ENCODE results near the gene TPM4.
"Not testable (repeated sequence)": the region's sequence is repeated elsewhere in the genome, so short reads cannot be mapped to it uniquely, and the experiment has no call there.

Gene TPM4

GRCh38 chr19:16076154-16076957 lies at the start of gene TPM4:
Gene TPM4, plus strand, starts transcription at chr19:16076495. Its CDS starts 71 bp downstream, at chr19:16076566.
- DNase-seq = peak; percentile 83

GRCh38 chr19:16026756-16027155 lies 49.5 kb upstream of the TPM4 start:
- no peak for DNase-seq

- no peak for DNase-seq
Measured at GRCh38 chr19:16027528-16027927, 48.8 kb upstream of the TPM4 start.

DNA sequence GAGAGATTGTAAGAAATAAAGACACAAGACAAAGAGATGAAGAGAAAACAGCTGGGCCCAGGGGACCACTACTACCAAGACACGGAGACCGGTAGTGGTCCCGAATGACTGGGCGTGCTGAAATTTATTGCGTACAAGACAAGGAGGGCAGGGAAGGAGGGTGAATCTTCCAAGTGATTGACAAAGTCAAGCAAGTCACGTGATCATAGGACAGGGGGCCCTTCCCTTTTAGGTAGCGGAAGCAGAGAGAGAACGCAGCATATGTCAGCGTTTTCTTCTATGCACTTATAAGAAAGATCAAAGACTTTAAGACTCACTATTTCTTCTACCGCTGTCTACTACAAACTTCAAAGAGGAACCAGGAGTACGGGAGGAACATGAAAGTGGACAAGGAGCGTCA lies 46.1 kb upstream of the TPM4 start:
- DNase-seq = not testable (repeated sequence)

DNA sequence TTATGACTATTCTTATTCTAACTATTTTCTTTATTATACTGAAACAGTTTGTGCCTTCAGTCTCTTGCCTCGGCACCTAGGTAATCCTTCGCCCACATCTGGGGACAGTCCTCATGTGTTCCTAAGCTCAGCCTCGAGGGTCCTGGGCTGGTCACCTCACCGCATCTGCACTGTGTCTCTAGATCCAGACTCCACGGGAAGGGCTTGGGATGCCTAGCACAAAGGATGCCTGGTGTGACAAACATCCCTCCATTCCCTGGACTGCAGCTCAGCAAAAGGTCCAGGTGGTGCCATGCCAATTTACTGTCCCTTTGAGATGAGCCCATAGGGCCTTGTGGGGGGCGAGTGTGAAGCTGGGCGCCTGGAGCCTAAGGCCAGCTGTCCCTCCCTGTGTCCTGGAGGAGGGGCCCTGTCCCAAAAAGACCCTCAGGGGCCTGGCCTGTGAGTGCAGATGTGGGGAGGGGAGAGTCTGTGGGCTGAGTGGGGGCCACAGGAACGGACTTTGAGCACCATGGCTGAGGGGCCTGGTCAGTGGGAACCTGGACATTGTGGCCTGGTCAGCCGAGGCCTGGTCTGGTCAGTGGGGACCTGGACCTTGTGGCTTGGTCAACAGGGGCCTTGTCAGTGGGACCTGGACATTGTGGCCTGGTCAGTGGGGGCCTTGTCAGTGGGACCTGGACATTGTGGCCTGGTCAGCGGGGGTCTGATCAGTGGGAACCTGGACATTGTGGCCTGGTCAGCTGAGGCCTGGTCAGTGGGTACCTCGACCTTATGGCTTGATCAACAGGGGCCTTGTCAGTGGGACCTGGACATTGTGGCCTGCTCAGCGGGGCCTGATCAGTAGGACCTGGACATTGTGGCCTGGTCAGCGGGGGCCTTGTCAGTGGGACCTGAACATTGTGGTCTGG lies 45.1 kb upstream of the TPM4 start:
- no peak for DNase-seq

DNA sequence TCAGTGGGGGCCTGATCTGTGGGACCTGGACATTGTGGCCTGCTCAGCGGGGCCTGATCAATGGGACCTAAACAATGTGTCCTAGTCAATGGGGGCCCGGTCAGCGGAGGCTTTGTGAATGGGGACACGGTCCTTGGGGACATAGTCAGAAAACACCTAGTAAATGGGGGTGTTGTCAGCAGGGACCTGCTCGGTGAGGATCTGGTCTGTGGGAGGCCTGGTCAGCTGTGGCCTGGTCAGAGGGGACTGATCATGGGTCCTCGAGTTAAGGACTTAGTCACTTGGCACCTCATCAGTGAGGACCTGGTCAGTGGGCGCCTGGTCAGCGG lies 44.5 kb upstream of the TPM4 start:
- no peak for DNase-seq

DNA sequence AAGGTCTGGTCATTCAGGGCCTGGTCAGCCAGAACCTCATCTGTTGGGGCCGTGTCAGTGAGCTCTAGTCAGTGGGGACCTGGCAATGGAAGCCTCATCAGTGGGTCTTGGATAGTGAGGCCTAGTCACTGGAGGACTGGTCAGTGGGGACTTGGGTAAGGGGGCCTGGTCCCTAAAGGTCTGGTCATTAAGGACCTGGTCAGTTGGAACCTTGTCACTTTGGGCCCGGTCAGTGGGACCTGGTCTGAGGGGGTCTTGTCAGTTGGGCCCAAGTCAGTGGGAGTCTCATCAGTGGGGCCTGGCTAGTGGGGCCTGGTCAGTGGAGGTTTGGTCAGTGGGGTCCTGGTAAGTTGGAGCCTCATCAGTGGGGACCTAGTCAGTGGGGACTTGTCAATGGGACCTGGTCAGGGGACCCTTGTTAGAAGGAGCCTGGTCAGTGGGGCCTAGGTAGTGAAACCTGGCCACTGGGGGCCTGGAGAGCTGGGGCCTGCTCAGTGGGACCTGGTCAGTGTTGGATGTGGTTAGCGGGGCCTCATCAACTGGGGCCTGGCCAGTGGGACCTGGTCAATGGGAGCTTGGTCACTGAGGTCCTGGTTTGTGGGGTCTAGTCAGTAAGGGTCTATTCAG lies 43.7 kb upstream of the TPM4 start:
- no peak for DNase-seq

DNA sequence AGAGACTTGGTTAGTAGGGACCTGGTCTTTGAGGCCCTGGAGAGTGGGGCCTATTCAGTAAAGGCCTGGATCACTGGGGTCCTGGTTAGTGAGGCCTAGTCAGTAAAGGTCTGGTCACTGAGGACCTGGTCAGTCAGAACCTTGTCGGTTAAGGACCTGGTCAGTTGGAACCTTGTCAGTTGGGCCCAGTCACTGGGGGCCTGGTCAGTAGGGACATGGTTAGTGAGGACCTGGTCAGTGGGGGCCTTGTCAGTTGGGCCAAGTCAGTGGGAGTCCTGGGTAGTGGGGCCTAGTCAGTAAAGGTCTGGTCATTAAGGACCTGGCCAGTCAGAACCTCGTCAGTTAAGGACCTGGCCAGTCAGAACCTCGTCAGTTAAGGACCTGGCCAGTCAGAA lies 43.2 kb upstream of the TPM4 start:
- DNase-seq = no peak

- DNase-seq = no peak
Measured at GRCh38 chr19:16033721-16034120, 42.6 kb upstream of the TPM4 start.

DNA sequence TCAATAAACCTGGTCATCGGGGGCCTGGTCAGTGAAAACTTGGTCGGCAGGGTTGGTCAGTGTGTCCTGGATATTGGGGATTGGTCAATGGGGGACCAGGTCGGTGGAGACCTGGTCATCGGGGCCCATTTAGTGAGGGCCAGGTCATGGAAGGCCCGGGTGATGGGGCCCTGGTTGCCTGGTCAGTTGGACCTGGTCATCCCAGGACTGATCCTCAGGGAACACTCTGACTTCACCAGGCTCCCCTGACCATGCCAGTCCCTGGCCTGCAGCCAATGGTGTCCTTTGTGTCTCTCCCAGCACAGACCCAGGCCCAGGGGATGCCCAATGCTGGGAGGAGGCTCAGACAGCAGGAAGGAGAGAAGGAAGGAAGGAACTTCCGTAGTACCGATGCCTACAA lies 42.1 kb upstream of the TPM4 start:
- no peak for DNase-seq

GRCh38 chr19:16034958-16035560 lies 41.2 kb upstream of the TPM4 start:
- DNase-seq = no peak

DNA sequence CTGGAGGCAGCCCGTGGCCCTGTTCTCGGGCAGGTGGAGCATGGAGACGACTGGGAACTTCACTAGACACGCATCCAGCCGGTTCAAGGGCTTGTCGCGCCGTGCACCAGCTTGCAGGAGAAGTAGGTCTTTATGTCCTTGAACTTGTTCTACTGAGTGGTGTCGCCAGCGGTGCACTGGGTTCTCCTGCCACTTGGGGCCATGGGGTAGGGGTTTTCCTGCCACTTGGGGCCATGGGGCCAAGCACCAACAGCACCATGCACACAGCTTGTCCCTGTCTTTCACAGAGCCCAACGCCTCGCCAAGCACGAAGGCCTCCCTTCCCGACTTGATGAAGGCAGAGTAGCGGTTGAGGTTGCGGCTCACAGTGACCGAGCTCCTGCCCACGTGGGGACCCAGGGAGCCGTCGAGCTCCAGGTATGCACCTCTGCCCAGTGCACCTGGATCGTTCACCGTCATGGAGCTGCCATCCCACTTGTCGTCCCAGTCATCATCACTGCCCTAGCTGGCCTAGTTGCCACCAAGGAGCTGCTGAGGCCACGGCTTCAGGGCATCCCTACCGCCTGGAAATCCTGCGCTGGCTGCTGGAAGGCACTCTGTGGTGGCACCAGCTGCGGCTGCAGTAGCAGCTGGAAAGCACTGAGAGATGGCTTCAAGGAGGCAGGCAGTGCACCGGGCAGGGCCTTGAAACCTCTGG lies 40.5 kb upstream of the TPM4 start:
- no peak for DNase-seq

GRCh38 chr19:16036397-16036925 lies 39.8 kb upstream of the TPM4 start:
- no peak for DNase-seq

- DNase-seq = no peak
Measured at GRCh38 chr19:16036941-16037340, 39.4 kb upstream of the TPM4 start.

DNA sequence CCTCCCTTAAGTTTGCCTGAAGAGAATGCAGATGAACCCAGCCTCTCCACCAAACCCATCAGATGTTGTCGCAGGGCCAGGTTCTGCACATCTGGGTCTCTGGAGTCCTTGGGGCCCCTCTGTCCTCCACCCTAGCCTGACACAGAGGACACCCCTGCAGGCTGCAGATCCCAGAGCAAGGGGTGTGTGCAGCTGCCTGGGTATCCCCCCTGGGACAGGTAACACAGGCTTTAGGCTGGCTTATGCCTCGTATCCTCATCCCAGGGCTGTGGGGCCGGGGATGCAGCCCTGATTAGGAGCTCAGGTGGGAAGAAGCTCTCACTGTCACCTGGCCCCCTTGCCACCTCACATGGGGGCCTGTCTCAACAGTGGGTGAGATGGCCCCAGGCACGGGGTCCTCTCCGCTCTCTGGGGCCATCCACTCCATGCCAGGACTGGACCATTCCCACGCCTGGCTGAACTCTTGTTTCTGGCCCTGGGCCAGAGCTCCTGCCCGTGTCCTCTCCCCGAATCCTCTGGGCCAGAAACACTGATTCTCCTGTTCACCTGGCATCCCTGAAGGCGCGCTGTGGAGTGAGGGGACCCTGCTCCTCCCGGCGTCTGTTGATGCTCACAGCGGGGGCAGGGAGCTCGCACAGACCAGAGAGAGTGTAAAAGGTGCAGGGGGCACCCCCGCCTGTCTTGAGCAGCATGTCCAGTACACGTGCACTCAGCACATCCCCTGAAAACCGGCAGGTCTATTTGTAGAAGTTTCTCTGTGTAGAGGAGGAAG lies 38.7 kb upstream of the TPM4 start:
- DNase-seq = no peak

GRCh38 chr19:16038196-16038695 lies 38.0 kb upstream of the TPM4 start:
- DNase-seq = no peak

- DNase-seq = no peak
Measured at GRCh38 chr19:16039081-16039480, 37.2 kb upstream of the TPM4 start.

DNA sequence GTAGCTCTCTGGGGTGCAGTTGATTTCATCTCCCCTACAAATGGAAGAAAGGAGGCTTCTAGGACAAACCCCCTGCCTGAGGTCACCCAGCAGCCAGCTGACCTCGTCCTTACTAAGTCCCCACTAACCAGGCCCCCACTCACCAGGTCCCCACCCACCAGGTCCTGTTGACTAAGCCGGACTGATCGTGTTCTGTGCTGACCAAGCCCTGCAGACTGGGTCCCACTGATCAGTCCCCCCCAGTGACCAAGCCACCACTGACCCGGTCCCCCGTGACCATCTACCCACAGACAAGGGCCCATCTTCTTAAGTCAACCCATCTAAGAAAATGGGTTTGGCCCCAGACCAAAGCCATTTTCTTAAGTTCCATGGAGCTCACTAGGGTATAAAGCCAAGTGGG lies 36.8 kb upstream of the TPM4 start:
- DNase-seq = no peak

DNA sequence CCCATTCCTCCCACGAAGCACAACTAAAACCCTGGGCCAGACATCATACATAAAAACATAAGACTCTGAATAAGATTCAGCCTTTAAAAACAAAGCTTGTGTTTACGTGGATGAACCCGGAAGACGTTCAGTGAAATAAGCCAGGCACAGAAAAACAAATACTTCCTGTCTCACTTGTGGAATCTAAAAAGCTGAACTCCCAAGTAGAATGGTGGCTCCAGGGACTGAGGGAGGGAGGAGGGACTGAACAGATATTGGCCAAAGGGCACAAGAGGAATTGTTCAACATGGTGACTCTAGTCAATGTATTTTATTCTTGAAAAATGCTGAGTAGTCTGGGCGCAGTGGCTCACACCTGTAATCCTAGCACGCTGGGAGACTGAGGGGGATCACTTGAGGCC lies 35.7 kb upstream of the TPM4 start:
- no peak for DNase-seq

- peak; percentile 78 for DNase-seq
Measured at GRCh38 chr19:16041299-16041990, 34.9 kb upstream of the TPM4 start.

GRCh38 chr19:16041991-16042386 lies 34.3 kb upstream of the TPM4 start:
- no peak for DNase-seq
